Camera-type eye (tissue), 1 donor: Measurements from ENCODE around the gene REEP6. TPM values are rescaled to one million over a fixed set of nuclear protein-coding genes. Genes with fewer than 3 reads are reported as not detected.

Experiments
- total RNA-seq: library from RNA; depleted of rRNA; stranded (reverse); fragments of >200 nt; gene quantifications from one replicate; pipeline ENCODE4 v1.2.3, GENCODE V29; 2014

REEP6 gene
- 20.6 TPM for total RNA-seq

GRCh38 chr19:1491114-1491848 lies at the start of gene REEP6:
Gene REEP6 (plus strand): TSS chr19:1491181. CDS start chr19:1491270, 89 bp downstream.

GRCh38 chr19:1449467-1450442 lies 41.2 kb upstream of the REEP6 start, which contains the start of gene APC2:
Gene APC2 (plus strand): TSS chr19:1450121. CDS start chr19:1453002, 2,881 bp downstream.

GRCh38 chr19:1478934-1479707 lies 11.9 kb upstream of the REEP6 start, which contains the start of gene C19orf25:
Gene C19orf25 (minus strand): TSS chr19:1479215. CDS start chr19:1478903, 312 bp downstream.

GRCh38 chr19:1490311-1491113 lies 469 bp upstream of the REEP6 start, which contains the start of gene PCSK4:
Gene PCSK4 (minus strand): TSS chr19:1490350. CDS start chr19:1490346, 4 bp downstream.

GRCh38 chr19:1512671-1513498 lies 21.9 kb downstream of the REEP6 start, which contains the start of gene ADAMTSL5:
Gene ADAMTSL5 (minus strand): TSS chr19:1513019. CDS start chr19:1510943, 2,076 bp downstream.

GRCh38 chr19:1523412-1524286 lies 32.7 kb downstream of the REEP6 start, which contains the start of gene PLK5:
Gene PLK5 (plus strand): TSS chr19:1524077. CDS start chr19:1526997, 2,920 bp downstream.

Other genes starting within 250 kb of the REEP6 start
- 30.1 TPM for gene ATP5F1D, start 249.4 kb upstream of the REEP6 start, total RNA-seq
- gene MIDN, start 242.6 kb upstream of the REEP6 start, total RNA-seq = 48.5 TPM
- 961 TPM for gene CIRBP, start 221.8 kb upstream of the REEP6 start, total RNA-seq
- gene FAM174C, start 215.7 kb upstream of the REEP6 start, total RNA-seq = 14.2 TPM
- 12.1 TPM for gene EFNA2, start 205.3 kb upstream of the REEP6 start, total RNA-seq
- gene NDUFS7, start 107.3 kb upstream of the REEP6 start, total RNA-seq = 69.5 TPM
- 26.2 TPM for gene GAMT, start 89.6 kb upstream of the REEP6 start, total RNA-seq
- 45.7 TPM for gene DAZAP1, start 83.6 kb upstream of the REEP6 start, total RNA-seq
- 926 TPM for gene RPS15, start 52.8 kb upstream of the REEP6 start, total RNA-seq
- gene APC2, start 41.1 kb upstream of the REEP6 start, total RNA-seq = 112 TPM
- 30.6 TPM for gene C19orf25, start 12.0 kb upstream of the REEP6 start, total RNA-seq
- 8.0 TPM for gene PCSK4, start 831 bp upstream of the REEP6 start, total RNA-seq
- 5.2 TPM for gene ADAMTSL5, start 21.8 kb downstream of the REEP6 start, total RNA-seq
- gene PLK5, start 32.9 kb downstream of the REEP6 start, total RNA-seq = 0.16 TPM
- gene MEX3D, start 77.1 kb downstream of the REEP6 start, total RNA-seq = 31.4 TPM
- gene MBD3, start 101.7 kb downstream of the REEP6 start, total RNA-seq = 82.3 TPM
- 21.9 TPM for gene UQCR11, start 114.3 kb downstream of the REEP6 start, total RNA-seq
- gene TCF3, start 161.4 kb downstream of the REEP6 start, total RNA-seq = 88.8 TPM